H1 (cell line): ENCODE data around the gene CASK. TPM values are rescaled to one million over a fixed set of nuclear protein-coding genes. Genes with fewer than 3 reads are reported as not detected.

Experiments
- CTCF ChIA-PET: fragments of 300-600 bp; sonication (Branson Sonifier 250); formaldehyde crosslinking; loops from one replicate; lab custom pipeline; 2021; ENCODE audit not compliant: partially characterized antibody; lab: Charles Lee
- POLR2A ChIA-PET: fragments of 300-600 bp; sonication (Branson Sonifier 250); formaldehyde crosslinking; loops from one replicate; lab custom pipeline; 2021; ENCODE audit warnings: inconsistent platforms; ENCODE audit not compliant: partially characterized antibody; lab: Charles Lee
- DNase-seq, 2 experiments: peaks; one replicate each; pipeline versions ENCODE4 v3.0.0 to v3.0.0-alpha.2; 2010 to 2022; ENCODE audit warnings: low spot score in 2 of 2, low read depth in 1 of 2, mixed read lengths in 1 of 2
- FAIRE-seq: peaks from 2 replicates; lab custom pipeline; 2011; peaks lifted over from hg19 to GRCh38; lab: Jason Lieb, UNC
- H2AFZ ChIP-seq: 2 replicates; pipeline ENCODE4 v1.8.1; 2012; ENCODE audit warnings: low read length, inconsistent platforms
- H2AK5ac ChIP-seq: 2 replicates; pipeline ENCODE4 v1.6.1; 2013; ENCODE audit warnings: low read depth, low read length
- H2BK120ac ChIP-seq: replicated peaks from 2 replicates; pipeline ENCODE3; 2013; ENCODE audit warnings: low read depth, low read length, inconsistent platforms
- H2BK12ac ChIP-seq: 2 replicates; pipeline ENCODE4 v1.6.1; 2013; ENCODE audit warnings: low read depth, low read length
- H2BK15ac ChIP-seq: 2 replicates; pipeline ENCODE4 v1.6.1; 2013; ENCODE audit warnings: low read length
- H2BK20ac ChIP-seq: 2 replicates; pipeline ENCODE4 v1.6.1; 2013; ENCODE audit warnings: low read length
- H2BK5ac ChIP-seq: 2 replicates; pipeline ENCODE4 v1.6.1; 2013; ENCODE audit warnings: low read depth, low read length
- H3K14ac ChIP-seq: 2 replicates; pipeline ENCODE4 v1.6.1; 2013; ENCODE audit warnings: inconsistent platforms; ENCODE audit not compliant: insufficient read length
- H3K18ac ChIP-seq: 2 replicates; pipeline ENCODE4 v1.6.1; 2013; ENCODE audit warnings: low read length; ENCODE audit errors: extremely low read depth
- H3K23ac ChIP-seq: 2 replicates; pipeline ENCODE4 v1.6.1; 2013; ENCODE audit warnings: inconsistent platforms; ENCODE audit not compliant: insufficient read length
- H3K23me2 ChIP-seq: 2 replicates; pipeline ENCODE4 v1.6.1; 2013; ENCODE audit warnings: low read depth, low read length
- H3K27ac ChIP-seq: 2 replicates; pipeline ENCODE4 v1.6.1; 2011; ENCODE audit warnings: low read depth, low read length, inconsistent platforms
- H3K27me3 ChIP-seq, 4 experiments: replicated peaks in 1 of 4; 1 replicate in 1 of 4; 2 replicates in 3 of 4; pipeline versions ENCODE4 v1.6.1 to v1.8.1; 2011 to 2013; ENCODE audit warnings: low read length in 3 of 4, mild to moderate bottlenecking in 3 of 4, inconsistent platforms in 2 of 4, mixed read lengths in 2 of 4, moderate library complexity in 1 of 4; ENCODE audit not compliant: control insufficient read depth in 3 of 4, insufficient read depth in 3 of 4; ENCODE audit errors: extremely low read depth in 1 of 4
- H3K36me3 ChIP-seq, 4 experiments: 2 replicates each; pipeline versions ENCODE4 v1.6.1 to v1.8.1; 2011 to 2013; ENCODE audit warnings: mild to moderate bottlenecking in 4 of 4, low read length in 3 of 4, moderate library complexity in 2 of 4, control low read depth in 1 of 4, inconsistent platforms in 1 of 4; ENCODE audit not compliant: insufficient read depth in 4 of 4, control insufficient read depth in 2 of 4
- H3K4ac ChIP-seq: replicated peaks from 2 replicates; pipeline ENCODE3; 2013; ENCODE audit warnings: low read length, low read depth, mixed read lengths, inconsistent platforms; ENCODE audit not compliant: insufficient read length
- H3K4me1 ChIP-seq, 4 experiments: replicated peaks in 1 of 4; 1 replicate in 1 of 4; 2 replicates in 3 of 4; pipeline versions ENCODE4 v1.6.1 to v1.8.1; 2011 to 2013; ENCODE audit warnings: low read length in 3 of 4, inconsistent platforms in 2 of 4, mixed read lengths in 1 of 4; ENCODE audit not compliant: insufficient read depth in 4 of 4, control insufficient read depth in 3 of 4
- H3K4me2 ChIP-seq, 2 experiments: 2 replicates each; pipeline versions ENCODE4 v1.6.1 to v1.8.1; 2011 to 2013; ENCODE audit warnings: low read depth in 2 of 2, low read length in 2 of 2, control low read depth in 1 of 2, inconsistent platforms in 1 of 2, mild to moderate bottlenecking in 1 of 2; ENCODE audit not compliant: insufficient read depth in 1 of 2
- H3K4me3 ChIP-seq, 4 experiments: fragments of 200-600, 300-600 bp in 1 of 4; sonication (generic), shearing (Covaris generic), sonication (Bioruptor Twin) in 1 of 4; 2 replicates each; pipeline versions ENCODE4 v1.5.1 to v1.8.1; 2011 to 2016; ENCODE audit warnings: low read length in 4 of 4, low read depth in 3 of 4, control low read depth in 2 of 4, inconsistent platforms in 2 of 4, mild to moderate bottlenecking in 2 of 4, mixed read lengths in 1 of 4, moderate library complexity in 1 of 4; ENCODE audit not compliant: insufficient read depth in 2 of 4; ENCODE audit errors: extremely low read depth in 1 of 4
- H3K56ac ChIP-seq: replicated peaks from 2 replicates; pipeline ENCODE3; 2013; ENCODE audit warnings: low read depth, mild to moderate bottlenecking, mixed read lengths, low read length, inconsistent platforms; ENCODE audit not compliant: insufficient read length
- H3K79me1 ChIP-seq: 2 replicates; pipeline ENCODE4 v1.6.1; 2013; ENCODE audit warnings: low read depth, low read length, control low read depth
- H3K79me2 ChIP-seq, 2 experiments: 2 replicates each; pipeline versions ENCODE4 v1.6.1 to v1.8.1; 2012 to 2013; ENCODE audit warnings: low read length in 2 of 2, mild to moderate bottlenecking in 2 of 2, inconsistent platforms in 1 of 2; ENCODE audit not compliant: insufficient read depth in 2 of 2, control insufficient read depth in 1 of 2
- H3K9ac ChIP-seq, 4 experiments: replicated peaks in 1 of 4; 1 replicate in 1 of 4; 2 replicates in 3 of 4; pipeline versions ENCODE4 v1.6.1 to v1.8.1; 2011 to 2013; ENCODE audit warnings: low read depth in 3 of 4, low read length in 3 of 4, control low read depth in 2 of 4, mild to moderate bottlenecking in 2 of 4, moderate library complexity in 2 of 4, inconsistent platforms in 1 of 4; ENCODE audit errors: extremely low read depth in 1 of 4
- H3K9me3 ChIP-seq, 2 experiments: 2 replicates each; pipeline versions ENCODE4 v1.6.1 to v1.8.1; 2012 to 2013; ENCODE audit warnings: mild to moderate bottlenecking in 2 of 2, moderate library complexity in 2 of 2, control low read depth in 1 of 2, inconsistent platforms in 1 of 2, low read depth in 1 of 2, low read length in 1 of 2, mixed read lengths in 1 of 2; ENCODE audit not compliant: insufficient read depth in 2 of 2
- H4K20me1 ChIP-seq, 2 experiments: replicated peaks in 1 of 2; 2 replicates each; pipeline versions ENCODE3 to v1.8.1; 2011 to 2013; ENCODE audit warnings: inconsistent platforms in 2 of 2, low read length in 2 of 2, mild to moderate bottlenecking in 1 of 2; ENCODE audit not compliant: insufficient read depth in 2 of 2, control insufficient read depth in 1 of 2
- H4K5ac ChIP-seq: 2 replicates; pipeline ENCODE4 v1.6.1; 2013; ENCODE audit warnings: low read length, low read depth, mixed read lengths, inconsistent platforms; ENCODE audit not compliant: insufficient read length
- H4K8ac ChIP-seq: 2 replicates; pipeline ENCODE4 v1.8.0; 2013; ENCODE audit warnings: mild to moderate bottlenecking, moderate library complexity, low read length, inconsistent platforms; ENCODE audit not compliant: insufficient read depth; ENCODE audit errors: extremely low read depth
- H4K91ac ChIP-seq: replicated peaks from 2 replicates; pipeline ENCODE3; 2013; ENCODE audit warnings: low read length, mixed read lengths, inconsistent platforms; ENCODE audit not compliant: insufficient read length
- KDM4A ChIP-seq: IDR thresholded peaks from one replicate; pipeline ENCODE4 v1.7.1; 2012; ENCODE audit warnings: low read depth, mild to moderate bottlenecking, moderate library complexity, low read length, inconsistent platforms; ENCODE audit not compliant: severe bottlenecking
- RBBP5 ChIP-seq: IDR thresholded peaks from 2 replicates; pipeline ENCODE4 v1.7.1; 2012; ENCODE audit warnings: low read depth, mild to moderate bottlenecking, inconsistent platforms, low read length, moderate library complexity, borderline replicate concordance
- SIN3A ChIP-seq, 2 experiments: IDR thresholded peaks in 1 of 2; conservative IDR thresholded peaks in 1 of 2; 2 replicates each; pipeline ENCODE4 v1.6.1; 2011 to 2012; ENCODE audit warnings: low read length in 2 of 2, improper control_type of control experiment in 1 of 2, low read depth in 1 of 2, mild to moderate bottlenecking in 1 of 2
- polyA plus RNA-seq, 7 experiments: library from polyadenylated mRNA; depleted of rRNA in 3 of 7; stranded (reverse) in 5 of 7; unstranded in 2 of 7; fragments of >200 nt in 5 of 7; fragments of 200-250 nt in 2 of 7; gene quantifications; 1 replicate in 5 of 7; 2 replicates in 1 of 7; 4 replicates in 1 of 7; pipeline versions ENCODE4 v1.2.1 to v1.2.3, GENCODE V29; 2011 to 2013; ENCODE audit warnings: missing spikeins in 2 of 7, mixed read lengths in 2 of 7
- total RNA-seq: library from RNA; stranded (reverse); fragmentation: NEBNext Ultra II Directional; extraction: Animal tissue kit (Norgen Biotek cat#: 25700); gene quantifications from 2 replicates; pipeline ENCODE4 v1.2.1, GENCODE V29; 2021

The CASK gene
- total and polyA plus RNA-seq, 2 of the 8 experiments (the other 6 are each of a cell fraction or from before 2014, with no cell fraction given): 21.6 to 55.1 TPM

GRCh38 chrX:41900321-41900720, 23.0 kb downstream of the CASK start:
- no peak overlapping the region for H3K9ac ChIP-seq
- no peak overlapping the region for H2BK15ac ChIP-seq
- no peak overlapping the region for H4K5ac ChIP-seq
- DNase-seq (no peak), FAIRE-seq (no peak)
- H3K27me3 ChIP-seq: no peaks in the 10 kb centered on the region
- H4K20me1 ChIP-seq: no peaks in the 10 kb centered on the region
- no peak overlapping the region for H3K4ac ChIP-seq
- POLR2A ChIA-PET: no interaction called here
- no peak overlapping the region for H2BK5ac ChIP-seq
- H3K18ac ChIP-seq: no peak overlapping the region
- H3K23ac ChIP-seq: no peak overlapping the region
- H3K9me3 ChIP-seq: 0 out of 4 replicates have a peak, but pooled peaks cover 0 to 3% of the 10 kb centered on the region in 2 experiments
- no peaks in the 10 kb centered on the region for H3K4me1 ChIP-seq
- H3K4me2 ChIP-seq: no peak overlapping the region
- no peak overlapping the region for H3K27ac ChIP-seq
- H2BK120ac ChIP-seq: no peak overlapping the region
- H4K8ac ChIP-seq: no peak overlapping the region
- no peaks in the 10 kb centered on the region for H3K23me2 ChIP-seq
- 0 out of 2 replicates have a peak, but pooled peaks cover 2% of the 10 kb centered on the region for H3K79me1 ChIP-seq
- TF ChIP-seq SIN3A (conservative IDR thresholded peaks at IDR 0.05 in 1 of 2, IDR thresholded peaks at IDR 0.05 in 1 of 2; ENCODE audit: low read depth in 1 of 2, low read length in 2 of 2) (no peak), KDM4A (no peak), RBBP5 (no peak)
- no peak overlapping the region for H2BK20ac ChIP-seq
- no peak overlapping the region for H2BK12ac ChIP-seq
- no peak overlapping the region for H3K56ac ChIP-seq
- H3K14ac ChIP-seq: no peak overlapping the region
- peaks cover 0 to 51% of the 10 kb centered on the region in 2 experiments; a peak in 2 of 4 replicates for H3K79me2 ChIP-seq
- no peaks in the 10 kb centered on the region for H3K36me3 ChIP-seq
- no peak overlapping the region for H3K4me3 ChIP-seq
- no peak overlapping the region for H2AK5ac ChIP-seq
- no peak overlapping the region for H2AFZ ChIP-seq
- no peak overlapping the region for H4K91ac ChIP-seq
- CTCF ChIA-PET: no interaction called here
